ENCODE measurements around the gene XXYLT1. TPM values are rescaled to one million over a fixed set of nuclear protein-coding genes. Genes with fewer than 3 reads are reported as not detected.

The XXYLT1 gene
- total and polyA plus RNA-seq, 9 of the 15 experiments (the other 6 are each of a cell fraction or from before 2014, with no cell fraction given): 1.9 to 18.9 (median 15.0) TPM

GRCh38 chr3:195178124-195178910, 92.6 kb downstream of the XXYLT1 start (continued):
- no peak for TF ChIP-seq CBX3 (IDR thresholded peaks at IDR 0.05; ENCODE audit: borderline replicate concordance in 1 of 2, low read length in 2 of 2)
- peak; percentile 84 for TF ChIP-seq NCOR1 (IDR thresholded peaks at IDR 0.05)
- no peak for TF ChIP-seq ZNF224 (CRISPR knock-in tag; IDR thresholded peaks at IDR 0.05)
- no peak for TF ChIP-seq SLC30A9 (CRISPR knock-in tag; IDR thresholded peaks at IDR 0.05)
- no peak for TF ChIP-seq FOXJ2 (tag; IDR thresholded peaks at IDR 0.05)
- 0 out of 2 replicates have a peak, but pooled peaks have one; percentile 58 for TF ChIP-seq ELF4 (CRISPR knock-in tag; IDR thresholded peaks at IDR 0.05)
- peak; percentile 56 for TF ChIP-seq STAT5A (IDR thresholded peaks at IDR 0.05; ENCODE audit: borderline replicate concordance, low read length)
- TF ChIP-seq BRCA1 (IDR thresholded peaks at IDR 0.05): no peak
- TF ChIP-seq BRCA1 (CRISPR knock-in tag; IDR thresholded peaks at IDR 0.05): no peak
- TF ChIP-seq GTF2E2 (tag; IDR thresholded peaks at IDR 0.05): peak; percentile 49; the same call in 1 of the 2 replicates
- TF ChIP-seq CTCFL (IDR thresholded peaks at IDR 0.05; ENCODE audit: borderline replicate concordance, insufficient read depth, low read depth, low read length, poor library complexity, severe bottlenecking): no peak
- TF ChIP-seq AFF1 (IDR thresholded peaks at IDR 0.05; ENCODE audit: low read depth in 1 of 2, partially characterized antibody in 2 of 2): peak in 1 of 2 experiments; percentile 71
- TF ChIP-seq TSHZ1 (CRISPR knock-in tag; IDR thresholded peaks at IDR 0.05): no peak
- no peak for TF ChIP-seq USF2 (CRISPR knock-in tag; IDR thresholded peaks at IDR 0.05)

Measured in K562 (cell line).